H9 (cell line): ENCODE measurements around the gene CASQ1. TPM values are rescaled to one million over a fixed set of nuclear protein-coding genes. Genes with fewer than 3 reads are reported as not detected.
A peak's percentile ranks its signal among the peaks of the same experiment; 100 is the strongest.

ENCODE experiments used
- DNase-seq: peaks from one replicate; pipeline ENCODE4 v3.0.0-alpha.2; 2017
- H2AFZ ChIP-seq: one replicate; pipeline ENCODE4 v1.6.1; 2013; ENCODE audit warnings: mild to moderate bottlenecking, low read length, control low read depth, moderate library complexity
- H2AK5ac ChIP-seq: 2 replicates; pipeline ENCODE4 v1.6.1; 2013; ENCODE audit warnings: low read length, control low read depth, mixed read lengths; ENCODE audit not compliant: insufficient read length
- H2BK120ac ChIP-seq: one replicate; pipeline ENCODE4 v1.6.1; 2013; ENCODE audit warnings: low read depth, mild to moderate bottlenecking, low read length, control low read depth, inconsistent platforms; ENCODE audit not compliant: poor library complexity, severe bottlenecking
- H2BK12ac ChIP-seq: 2 replicates; pipeline ENCODE4 v1.6.1; 2013; ENCODE audit warnings: low read length, control low read depth, mixed read lengths, low read depth; ENCODE audit not compliant: insufficient read length
- H2BK15ac ChIP-seq: 2 replicates; pipeline ENCODE4 v1.6.1; 2013; ENCODE audit warnings: low read depth, low read length, control low read depth
- H2BK20ac ChIP-seq: one replicate; pipeline ENCODE4 v1.6.1; 2013; ENCODE audit warnings: low read depth, mild to moderate bottlenecking, low read length, control low read depth, inconsistent platforms; ENCODE audit not compliant: poor library complexity, severe bottlenecking
- H2BK5ac ChIP-seq: 2 replicates; pipeline ENCODE4 v1.6.1; 2013; ENCODE audit warnings: low read length, control low read depth, mixed read lengths; ENCODE audit not compliant: insufficient read length
- H3K14ac ChIP-seq: 2 replicates; pipeline ENCODE4 v1.6.1; 2013; ENCODE audit warnings: low read length, control low read depth; ENCODE audit not compliant: insufficient read depth
- H3K18ac ChIP-seq: 2 replicates; pipeline ENCODE4 v1.6.1; 2013; ENCODE audit warnings: low read depth, mild to moderate bottlenecking, mixed read lengths, low read length, control low read depth; ENCODE audit not compliant: insufficient read length
- H3K23ac ChIP-seq: 2 replicates; pipeline ENCODE4 v1.6.1; 2013; ENCODE audit warnings: low read length, control low read depth, mixed read lengths, low read depth; ENCODE audit not compliant: insufficient read length
- H3K23me2 ChIP-seq: 2 replicates; pipeline ENCODE4 v1.6.1; 2013; ENCODE audit warnings: low read depth, mild to moderate bottlenecking, mixed read lengths, low read length, control low read depth; ENCODE audit not compliant: insufficient read length, poor library complexity, severe bottlenecking
- H3K27ac ChIP-seq: 2 replicates; pipeline ENCODE4 v1.5.1; 2013; ENCODE audit warnings: low read length, control low read depth, mixed read lengths, low read depth; ENCODE audit not compliant: insufficient read length
- H3K27me3 ChIP-seq: 2 replicates; pipeline ENCODE4 v1.6.1; 2013; ENCODE audit warnings: low read length, control low read depth, inconsistent platforms; ENCODE audit not compliant: insufficient read depth
- H3K4ac ChIP-seq: 2 replicates; pipeline ENCODE4 v1.6.1; 2013; ENCODE audit warnings: low read depth, mild to moderate bottlenecking, control low read depth, inconsistent platforms, low read length, moderate library complexity
- H3K4me1 ChIP-seq: 2 replicates; pipeline ENCODE4 v1.6.1; 2013; ENCODE audit warnings: low read length, control low read depth, inconsistent platforms; ENCODE audit not compliant: insufficient read depth
- H3K4me2 ChIP-seq: 2 replicates; pipeline ENCODE4 v1.6.1; 2013; ENCODE audit warnings: low read length, control low read depth, mixed read lengths; ENCODE audit not compliant: insufficient read length, insufficient read depth
- H3K56ac ChIP-seq: 2 replicates; pipeline ENCODE4 v1.6.1; 2013; ENCODE audit warnings: low read depth, mild to moderate bottlenecking, mixed read lengths, low read length, control low read depth; ENCODE audit not compliant: insufficient read length
- H3K79me1 ChIP-seq: 2 replicates; pipeline ENCODE4 v1.6.1; 2013; ENCODE audit warnings: low read depth, mild to moderate bottlenecking, moderate library complexity, low read length, control low read depth, inconsistent platforms; ENCODE audit not compliant: insufficient read depth, poor library complexity, severe bottlenecking
- H3K79me2 ChIP-seq: 2 replicates; pipeline ENCODE4 v1.6.1; 2013; ENCODE audit warnings: low read length, control low read depth, inconsistent platforms; ENCODE audit not compliant: insufficient read depth
- H3K9ac ChIP-seq: 2 replicates; pipeline ENCODE4 v1.6.1; 2013; ENCODE audit warnings: low read length, control low read depth, mixed read lengths; ENCODE audit not compliant: insufficient read length; ENCODE audit errors: extremely low read depth
- H3K9me3 ChIP-seq: one replicate; pipeline ENCODE4 v1.6.1; 2013; ENCODE audit warnings: low read depth, low read length, inconsistent platforms; ENCODE audit not compliant: control insufficient read depth
- H3T11ph ChIP-seq: one replicate; pipeline ENCODE4 v1.6.1; 2013; ENCODE audit warnings: mild to moderate bottlenecking, low read length, control low read depth, inconsistent platforms
- H4K20me1 ChIP-seq: one replicate; pipeline ENCODE4 v1.6.1; 2013; ENCODE audit not compliant: control insufficient read depth, insufficient read length, insufficient read depth
- H4K5ac ChIP-seq: 2 replicates; pipeline ENCODE4 v1.6.1; 2013; ENCODE audit warnings: low read depth, mild to moderate bottlenecking, mixed read lengths, low read length, control low read depth; ENCODE audit not compliant: insufficient read length
- H4K8ac ChIP-seq: replicated peaks from 2 replicates; pipeline ENCODE4 v1.6.1; 2013; ENCODE audit warnings: low read length, control low read depth, mixed read lengths, low read depth; ENCODE audit not compliant: insufficient read length
- H4K91ac ChIP-seq: 2 replicates; pipeline ENCODE4 v1.6.1; 2013; ENCODE audit warnings: low read depth, mild to moderate bottlenecking, moderate library complexity, mixed read lengths, low read length, control low read depth; ENCODE audit not compliant: insufficient read length
- H3K27ac Mint-ChIP-seq, 3 experiments: 2 replicates in 2 of 3; 3 replicates in 1 of 3; pipeline ENCODE4 v1.8.0; 2020 to 2021; ENCODE audit warnings: mixed read lengths in 3 of 3, mild to moderate bottlenecking in 1 of 3, moderate library complexity in 1 of 3
- H3K27me3 Mint-ChIP-seq: 2 replicates; pipeline ENCODE4 v1.8.0; 2021; ENCODE audit warnings: low read depth, mild to moderate bottlenecking, moderate library complexity, mixed read lengths
- H3K36me3 Mint-ChIP-seq, 3 experiments: 2 replicates in 2 of 3; 3 replicates in 1 of 3; pipeline ENCODE4 v1.8.0; 2020 to 2021; ENCODE audit warnings: low read depth in 3 of 3, mixed read lengths in 3 of 3; ENCODE audit not compliant: insufficient read depth in 1 of 3
- H3K4me1 Mint-ChIP-seq, 2 experiments: 2 replicates each; pipeline ENCODE4 v1.8.0; 2020; ENCODE audit warnings: mixed read lengths in 2 of 2
- H3K4me3 Mint-ChIP-seq, 2 experiments: 2 replicates in 1 of 2; 3 replicates in 1 of 2; pipeline ENCODE4 v1.8.0; 2020 to 2021; ENCODE audit warnings: mild to moderate bottlenecking in 2 of 2, mixed read lengths in 2 of 2, moderate library complexity in 1 of 2
- H3K9me3 Mint-ChIP-seq, 2 experiments: 2 replicates in 1 of 2; 3 replicates in 1 of 2; pipeline ENCODE4 v1.8.0; 2020; ENCODE audit warnings: mild to moderate bottlenecking in 2 of 2, mixed read lengths in 2 of 2, moderate library complexity in 1 of 2
- CTCF ChIP-seq: fragments of 200-600 bp; sonication (generic); conservative IDR thresholded peaks from 3 replicates; pipeline ENCODE4 v1.8.0; 2021; ENCODE audit warnings: antibody characterized with exemption, mild to moderate bottlenecking
- WGBS: extraction: QIAGEN DNeasy Blood & Tissue Kit; methylation state at CpG from one replicate; pipeline ENCODE4 v1.1.7; 2013; ENCODE audit warnings: missing lambda C conversion rate, low lambda C conversion rate, mixed read lengths; ENCODE audit not compliant: insufficient read length; ENCODE audit errors: extremely low coverage; 5-methylcytosine and 5-hydroxymethylcytosine counted together
- total RNA-seq: library from RNA; stranded (reverse); gene quantifications from 2 replicates; pipeline ENCODE4 v1.2.1, GENCODE V29; 2021

CASQ1 gene
- total RNA-seq, 1 experiment from 2014 or later = 0.55 TPM

GRCh38 chr1:160207771-160208556, 17.6 kb downstream of the CASQ1 start:
- Mint-ChIP-seq H3K4me3 (peak overlapping the region in 1 of 2 experiments; percentile 39; a peak in 1 of 5 replicates), H3K36me3 (peaks cover 21 to 58% (median 23%) of the 10 kb centered on the region in 3 experiments), H3K4me1 (peaks cover 69 to 73% of the 10 kb centered on the region in 2 experiments), H3K27me3 (no peaks in the 10 kb centered on the region), H3K9me3 (no peaks in the 10 kb centered on the region; a peak in 1 of 5 replicates), H3K27ac (peak overlapping the region; percentile 33 to 75 (median 49); a peak in 4 of 7 replicates)
- Histone ChIP-seq H3K4me1 (peaks cover 24% of the 10 kb centered on the region; the same call in 1 of the 2 replicates), H2AFZ (no peak overlapping the region), H3K4ac (no peak overlapping the region), H3K79me2 (no peaks in the 10 kb centered on the region), H2AK5ac (no peak overlapping the region), H3K23ac (no peak overlapping the region), H2BK120ac (no peak overlapping the region), H3K79me1 (no peaks in the 10 kb centered on the region), H4K8ac (no peak overlapping the region), H3K23me2 (peaks cover 9% of the 10 kb centered on the region), H2BK20ac (no peak overlapping the region), H2BK12ac (no peak overlapping the region), H3K27ac (no peak overlapping the region), H3K18ac (no peak overlapping the region), H3K9me3 (no peaks in the 10 kb centered on the region), H3K56ac (no peak overlapping the region), H3T11ph (no peak overlapping the region), H4K91ac (no peak overlapping the region), H4K20me1 (no peaks in the 10 kb centered on the region), H3K4me2 (no peak overlapping the region), H2BK5ac (no peak overlapping the region), H3K9ac (no peak overlapping the region), H4K5ac (no peak overlapping the region), H2BK15ac (no peak overlapping the region), H3K27me3 (no peaks in the 10 kb centered on the region), H3K14ac (no peak overlapping the region)
- no CpG with 5 or more reads among the region's 9 CpGs for WGBS
- TF ChIP-seq CTCF = no peak
- DNase-seq = no peak
